ENCODE results near the gene KLHL7.

Gene KLHL7

DNA sequence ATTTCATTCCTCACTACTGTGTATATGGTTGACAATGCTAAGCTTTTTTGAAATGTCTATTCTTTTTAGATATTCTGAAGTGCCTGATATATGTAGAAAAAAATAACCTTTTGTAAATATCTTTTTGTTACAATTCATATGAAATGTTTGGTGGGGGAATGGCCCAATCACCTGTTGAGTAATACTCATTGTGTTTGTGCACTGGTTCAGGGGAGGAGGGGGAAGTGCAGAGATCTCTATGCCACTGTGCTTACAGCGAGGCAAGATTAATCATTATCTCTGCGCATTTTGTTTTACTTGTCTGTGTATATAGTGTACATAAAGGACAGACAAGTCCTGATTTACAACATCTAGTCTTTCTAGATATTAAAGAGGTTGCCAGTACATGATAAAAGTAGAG, 101.4 kb downstream of the KLHL7 start:
- H3K79me1 ChIP-seq (ENCODE audit: low read length): no peaks in the 10 kb centered on the region
- H3K4me1 ChIP-seq (ENCODE audit: control insufficient read depth in 1 of 2, insufficient read depth in 2 of 2, low read length in 2 of 2): no peaks in the 10 kb centered on the region
- H3K14ac ChIP-seq (ENCODE audit: low read length): no peak overlapping the region
- H3K9me3 ChIP-seq (ENCODE audit: insufficient read depth, low read depth, low read length): no peaks in the 10 kb centered on the region
- H3K4ac ChIP-seq (ENCODE audit: low read depth, low read length): no peak overlapping the region
- H3K27ac ChIP-seq (ENCODE audit: low read depth, low read length): no peak overlapping the region
- H2BK12ac ChIP-seq (ENCODE audit: low read length): no peak overlapping the region
- no peak overlapping the region for H3K9ac ChIP-seq (ENCODE audit: low read length)
- no peak for DNase-seq
- no peak overlapping the region for H4K12ac ChIP-seq (ENCODE audit: low read depth, low read length)
- H3K36me3 ChIP-seq (ENCODE audit: control insufficient read depth in 1 of 2, insufficient read depth in 2 of 2, low read length in 2 of 2): peaks cover 0 to 1% of the 10 kb centered on the region in 2 experiments
- H3K27me3 ChIP-seq (ENCODE audit: insufficient read depth, low read length): no peaks in the 10 kb centered on the region
- no peak overlapping the region for H2AK5ac ChIP-seq (ENCODE audit: low read length)
- no peak overlapping the region for H4K91ac ChIP-seq (ENCODE audit: low read depth, low read length)
- H2BK120ac ChIP-seq (ENCODE audit: insufficient read depth, low read length, poor library complexity): no peak overlapping the region
- H3K79me2 ChIP-seq (ENCODE audit: control insufficient read depth, insufficient read depth, low read length, poor library complexity): no peaks in the 10 kb centered on the region
- no peak overlapping the region for H4K8ac ChIP-seq (ENCODE audit: low read depth, low read length)
- H2BK5ac ChIP-seq (ENCODE audit: low read depth, low read length, poor library complexity): no peak overlapping the region
- no CpG with 5 or more reads among the region's 2 CpGs for WGBS (ENCODE audit: extremely low coverage, insufficient coverage, insufficient read length)
- H3K23ac ChIP-seq (ENCODE audit: low read length): no peak overlapping the region
- no peak overlapping the region for H3K18ac ChIP-seq (ENCODE audit: low read length)
- no peak overlapping the region for H3K4me2 ChIP-seq (ENCODE audit: low read length)
- no peak overlapping the region for H2AFZ ChIP-seq (ENCODE audit: insufficient read depth, low read length, poor library complexity)
- no peak overlapping the region for H3K4me3 ChIP-seq (ENCODE audit: low read depth, low read length)

DNA sequence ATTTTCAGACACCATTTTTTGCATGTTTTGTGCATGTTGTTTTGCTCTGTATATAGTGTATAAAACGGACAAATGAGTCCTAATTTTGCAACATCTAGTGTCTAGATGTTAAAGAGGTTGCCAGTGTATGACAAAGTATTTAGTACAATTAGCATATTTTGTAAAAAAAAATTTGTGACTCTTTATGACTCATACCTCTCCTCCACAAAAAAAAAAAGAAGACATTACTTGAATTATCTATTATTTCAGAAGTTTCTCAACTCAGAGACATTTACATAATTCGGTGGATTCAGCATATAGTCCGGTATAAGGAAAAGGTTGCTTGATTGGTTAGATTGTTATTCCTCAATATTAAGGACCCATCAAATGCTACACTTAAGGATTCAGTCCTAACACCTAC, 102.3 kb downstream of the KLHL7 start:
- no peak overlapping the region for H3K14ac ChIP-seq (ENCODE audit: low read length)

DNA sequence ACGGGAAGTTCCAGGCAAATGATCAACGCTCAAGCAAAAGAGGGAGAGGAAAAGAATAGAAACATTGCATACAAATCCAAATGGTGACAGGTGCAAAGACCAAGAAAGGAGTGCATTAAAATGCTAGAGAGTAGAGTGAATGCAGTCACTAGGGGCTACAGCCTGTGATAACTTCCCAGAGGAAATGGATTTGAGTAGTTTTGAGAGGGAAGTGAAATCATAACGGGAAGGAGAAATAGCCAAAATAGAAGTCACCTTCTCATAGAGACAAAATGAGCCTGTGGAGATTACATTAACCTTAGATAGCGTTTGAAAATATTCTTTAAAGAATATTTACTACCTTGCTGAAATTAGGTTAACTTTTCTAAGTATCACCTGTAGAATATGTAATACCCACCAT, 102.7 kb downstream of the KLHL7 start:
- no peak overlapping the region for H3K27ac ChIP-seq (ENCODE audit: low read depth, low read length)
- H4K8ac ChIP-seq (ENCODE audit: low read depth, low read length): no peak overlapping the region
- no peaks in the 10 kb centered on the region for H3K4me1 ChIP-seq (ENCODE audit: control insufficient read depth in 1 of 2, insufficient read depth in 2 of 2, low read length in 2 of 2)
- H3K14ac ChIP-seq (ENCODE audit: low read length): no peak overlapping the region
- H3K9me3 ChIP-seq (ENCODE audit: insufficient read depth, low read depth, low read length): no peaks in the 10 kb centered on the region
- no peak overlapping the region for H3K4me3 ChIP-seq (ENCODE audit: low read depth, low read length)
- no peak overlapping the region for H2BK12ac ChIP-seq (ENCODE audit: low read length)
- no peak overlapping the region for H3K18ac ChIP-seq (ENCODE audit: low read length)
- H4K91ac ChIP-seq (ENCODE audit: low read depth, low read length): no peak overlapping the region
- H3K9ac ChIP-seq (ENCODE audit: low read length): no peak overlapping the region
- H2AK5ac ChIP-seq (ENCODE audit: low read length): no peak overlapping the region
- H2BK5ac ChIP-seq (ENCODE audit: low read depth, low read length, poor library complexity): no peak overlapping the region
- no peaks in the 10 kb centered on the region for H3K79me2 ChIP-seq (ENCODE audit: control insufficient read depth, insufficient read depth, low read length, poor library complexity)
- no peak overlapping the region for H3K4ac ChIP-seq (ENCODE audit: low read depth, low read length)
- H2BK120ac ChIP-seq (ENCODE audit: insufficient read depth, low read length, poor library complexity): no peak overlapping the region
- DNase-seq: no peak
- H3K79me1 ChIP-seq (ENCODE audit: low read length): no peaks in the 10 kb centered on the region
- no peak overlapping the region for H3K23ac ChIP-seq (ENCODE audit: low read length)
- H2AFZ ChIP-seq (ENCODE audit: insufficient read depth, low read length, poor library complexity): no peak overlapping the region
- H4K12ac ChIP-seq (ENCODE audit: low read depth, low read length): no peak overlapping the region
- H3K27me3 ChIP-seq (ENCODE audit: insufficient read depth, low read length): no peaks in the 10 kb centered on the region
- H3K4me2 ChIP-seq (ENCODE audit: low read length): no peak overlapping the region
- peaks cover 0 to 1% of the 10 kb centered on the region in 2 experiments for H3K36me3 ChIP-seq (ENCODE audit: control insufficient read depth in 1 of 2, insufficient read depth in 2 of 2, low read length in 2 of 2)
- WGBS (ENCODE audit: extremely low coverage, insufficient coverage, insufficient read length): no CpG with 5 or more reads among the region's 4 CpGs

More for the DNA sequence above, 102.3 kb downstream of the KLHL7 start:
- Histone ChIP-seq H3K23ac (ENCODE audit: low read length) (no peak overlapping the region), H3K36me3 (ENCODE audit: control insufficient read depth in 1 of 2, insufficient read depth in 2 of 2, low read length in 2 of 2) (peaks cover 0 to 1% of the 10 kb centered on the region in 2 experiments), H3K27ac (ENCODE audit: low read depth, low read length) (no peak overlapping the region), H3K18ac (ENCODE audit: low read length) (no peak overlapping the region), H3K9ac (ENCODE audit: low read length) (no peak overlapping the region), H3K4me1 (ENCODE audit: control insufficient read depth in 1 of 2, insufficient read depth in 2 of 2, low read length in 2 of 2) (no peaks in the 10 kb centered on the region), H2BK12ac (ENCODE audit: low read length) (no peak overlapping the region), H2BK5ac (ENCODE audit: low read depth, low read length, poor library complexity) (no peak overlapping the region), H2AFZ (ENCODE audit: insufficient read depth, low read length, poor library complexity) (no peak overlapping the region), H3K4ac (ENCODE audit: low read depth, low read length) (no peak overlapping the region), H3K9me3 (ENCODE audit: insufficient read depth, low read depth, low read length) (no peaks in the 10 kb centered on the region), H4K91ac (ENCODE audit: low read depth, low read length) (no peak overlapping the region), H3K79me2 (ENCODE audit: control insufficient read depth, insufficient read depth, low read length, poor library complexity) (no peaks in the 10 kb centered on the region), H3K27me3 (ENCODE audit: insufficient read depth, low read length) (no peaks in the 10 kb centered on the region), H3K4me3 (ENCODE audit: low read depth, low read length) (no peak overlapping the region), H4K8ac (ENCODE audit: low read depth, low read length) (no peak overlapping the region), H2AK5ac (ENCODE audit: low read length) (no peak overlapping the region), H3K79me1 (ENCODE audit: low read length) (no peaks in the 10 kb centered on the region), H3K4me2 (ENCODE audit: low read length) (no peak overlapping the region), H4K12ac (ENCODE audit: low read depth, low read length) (no peak overlapping the region), H2BK120ac (ENCODE audit: insufficient read depth, low read length, poor library complexity) (no peak overlapping the region)
- no peak for DNase-seq
- WGBS (ENCODE audit: extremely low coverage, insufficient coverage, insufficient read length): no CpG with 5 or more reads among the region's 3 CpGs

DNA sequence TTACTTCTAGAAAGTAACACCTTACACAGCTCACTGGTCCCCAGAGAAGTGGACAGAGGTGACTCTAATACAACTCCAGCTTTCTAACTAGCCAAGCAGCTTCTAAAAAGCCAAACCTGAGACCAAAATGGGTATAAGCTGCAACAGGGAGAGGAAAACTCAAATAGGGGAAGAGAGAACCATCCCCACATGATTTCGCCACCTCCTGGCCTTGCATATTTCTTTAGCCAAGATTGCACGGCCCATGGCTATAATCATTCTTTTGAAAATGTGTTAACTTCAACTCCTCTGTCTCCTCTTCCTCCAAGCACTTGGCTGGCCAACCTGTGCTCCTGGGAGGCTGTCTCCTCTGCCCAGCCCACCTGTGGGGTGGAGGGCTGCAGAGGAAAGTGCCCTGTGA, 104.9 kb downstream of the KLHL7 start:
- H3K9me3 ChIP-seq (ENCODE audit: insufficient read depth, low read depth, low read length): no peaks in the 10 kb centered on the region
- no CpG with 5 or more reads among the region's 2 CpGs for WGBS (ENCODE audit: extremely low coverage, insufficient coverage, insufficient read length)
- H3K79me1 ChIP-seq (ENCODE audit: low read length): no peaks in the 10 kb centered on the region

More for the DNA sequence above, 104.9 kb downstream of the KLHL7 start:
- H3K9ac ChIP-seq (ENCODE audit: low read length): no peak overlapping the region
- H3K14ac ChIP-seq (ENCODE audit: low read length): no peak overlapping the region
- H3K23ac ChIP-seq (ENCODE audit: low read length): no peak overlapping the region
- H3K4me2 ChIP-seq (ENCODE audit: low read length): no peak overlapping the region
- no peak for DNase-seq
- H2BK5ac ChIP-seq (ENCODE audit: low read depth, low read length, poor library complexity): no peak overlapping the region
- H4K91ac ChIP-seq (ENCODE audit: low read depth, low read length): no peak overlapping the region
- no peaks in the 10 kb centered on the region for H3K27me3 ChIP-seq (ENCODE audit: insufficient read depth, low read length)
- H2AFZ ChIP-seq (ENCODE audit: insufficient read depth, low read length, poor library complexity): no peak overlapping the region
- no peak overlapping the region for H2AK5ac ChIP-seq (ENCODE audit: low read length)
- H3K27ac ChIP-seq (ENCODE audit: low read depth, low read length): no peak overlapping the region
- H3K4me3 ChIP-seq (ENCODE audit: low read depth, low read length): no peak overlapping the region
- no peak overlapping the region for H3K18ac ChIP-seq (ENCODE audit: low read length)
- no peak overlapping the region for H3K4ac ChIP-seq (ENCODE audit: low read depth, low read length)
- no peaks in the 10 kb centered on the region for H3K79me2 ChIP-seq (ENCODE audit: control insufficient read depth, insufficient read depth, low read length, poor library complexity)
- H4K12ac ChIP-seq (ENCODE audit: low read depth, low read length): no peak overlapping the region
- no peak overlapping the region for H2BK120ac ChIP-seq (ENCODE audit: insufficient read depth, low read length, poor library complexity)
- H3K36me3 ChIP-seq (ENCODE audit: control insufficient read depth in 1 of 2, insufficient read depth in 2 of 2, low read length in 2 of 2): no peaks in the 10 kb centered on the region
- no peaks in the 10 kb centered on the region for H3K4me1 ChIP-seq (ENCODE audit: control insufficient read depth in 1 of 2, insufficient read depth in 2 of 2, low read length in 2 of 2)
- no peak overlapping the region for H4K8ac ChIP-seq (ENCODE audit: low read depth, low read length)
- H2BK12ac ChIP-seq (ENCODE audit: low read length): no peak overlapping the region
